ENCODE measurements around the gene EGFL8.

The EGFL8 gene

GRCh38 chr6:32175322-32175710, 10.9 kb downstream of the EGFL8 start:
- peaks cover 52% of the 10 kb centered on the region for H3K79me2 ChIP-seq (ENCODE audit: insufficient read depth, low read length)
- H3K4me1 ChIP-seq (ENCODE audit: insufficient read depth, low read length, poor library complexity, severe bottlenecking): peaks cover 47% of the 10 kb centered on the region
- H2AFZ ChIP-seq (ENCODE audit: low read length): no peak overlapping the region

DNA sequence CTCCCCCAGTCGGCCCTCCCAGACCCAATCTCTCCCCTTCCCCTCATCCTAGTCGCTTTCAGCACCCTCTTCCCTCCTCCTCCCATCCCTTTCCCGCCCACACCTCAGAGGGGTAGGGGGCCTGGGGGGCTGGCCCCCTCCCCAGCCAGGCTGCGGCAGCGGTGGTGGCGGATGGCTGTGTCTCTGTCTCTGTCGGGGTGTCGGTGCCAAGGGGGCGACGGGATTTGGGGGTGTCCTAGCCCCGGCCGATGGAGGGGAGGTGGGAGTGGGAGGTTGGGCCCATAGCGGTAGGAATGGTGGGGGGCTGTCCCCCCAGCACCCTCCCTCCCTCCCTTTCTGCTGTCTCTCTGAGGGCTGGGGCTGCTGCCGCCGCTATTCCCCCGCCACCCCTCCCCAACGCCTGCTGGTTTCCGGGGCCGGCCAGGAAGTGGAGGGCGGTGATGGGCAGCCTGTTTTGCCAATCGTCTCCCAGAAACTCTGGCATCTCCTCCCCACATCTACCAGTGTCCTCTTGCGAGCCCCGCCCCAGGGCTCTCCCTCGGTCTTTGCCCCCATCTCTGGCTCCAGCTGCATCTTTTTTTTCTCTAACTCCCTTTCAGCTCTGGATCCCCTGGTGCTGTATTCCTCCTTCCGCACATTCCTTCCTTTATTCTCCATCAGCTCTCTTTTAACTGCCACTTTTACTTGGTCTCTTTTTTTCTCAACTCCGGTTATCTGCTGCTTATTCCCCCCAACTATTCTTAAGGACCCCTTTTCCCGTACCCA, 11.5 kb downstream of the EGFL8 start, which contains the start of gene AGPAT1:
AGPAT1 (minus strand) TSS at position 374 of the 765 bp plus-strand sequence. CDS start 4,588 bp downstream, outside the sequence.
- peaks cover 57% of the 10 kb centered on the region for H3K79me2 ChIP-seq (ENCODE audit: insufficient read depth, low read length)
- no peaks in the 10 kb centered on the region for H3K9me3 ChIP-seq (ENCODE audit: insufficient read depth, low read depth, low read length)
- TF ChIP-seq EZH2phosphoT487 (IDR thresholded peaks at IDR 0.05; ENCODE audit: borderline replicate concordance): no peak
- TF ChIP-seq, protein P1, sequence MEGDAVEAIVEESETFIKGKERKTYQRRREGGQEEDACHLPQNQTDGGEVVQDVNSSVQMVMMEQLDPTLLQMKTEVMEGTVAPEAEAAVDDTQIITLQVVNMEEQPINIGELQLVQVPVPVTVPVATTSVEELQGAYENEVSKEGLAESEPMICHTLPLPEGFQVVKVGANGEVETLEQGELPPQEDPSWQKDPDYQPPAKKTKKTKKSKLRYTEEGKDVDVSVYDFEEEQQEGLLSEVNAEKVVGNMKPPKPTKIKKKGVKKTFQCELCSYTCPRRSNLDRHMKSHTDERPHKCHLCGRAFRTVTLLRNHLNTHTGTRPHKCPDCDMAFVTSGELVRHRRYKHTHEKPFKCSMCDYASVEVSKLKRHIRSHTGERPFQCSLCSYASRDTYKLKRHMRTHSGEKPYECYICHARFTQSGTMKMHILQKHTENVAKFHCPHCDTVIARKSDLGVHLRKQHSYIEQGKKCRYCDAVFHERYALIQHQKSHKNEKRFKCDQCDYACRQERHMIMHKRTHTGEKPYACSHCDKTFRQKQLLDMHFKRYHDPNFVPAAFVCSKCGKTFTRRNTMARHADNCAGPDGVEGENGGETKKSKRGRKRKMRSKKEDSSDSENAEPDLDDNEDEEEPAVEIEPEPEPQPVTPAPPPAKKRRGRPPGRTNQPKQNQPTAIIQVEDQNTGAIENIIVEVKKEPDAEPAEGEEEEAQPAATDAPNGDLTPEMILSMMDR (conservative IDR thresholded peaks at IDR 0.05; ENCODE audit: low read length): no peak
- H3K9me2 ChIP-seq (replicated peaks; ENCODE audit: low read depth, low read length): no peaks in the 10 kb centered on the region
- peak within 1 kb of the TSS; percentile 88 for H3K4me3 ChIP-seq (ENCODE audit: low read length, poor library complexity, severe bottlenecking)
- no peaks in the 10 kb centered on the region for H4K20me1 ChIP-seq (ENCODE audit: insufficient read depth, low read length, poor library complexity, severe bottlenecking)
- H3F3A ChIP-seq (ENCODE audit: low read depth): peaks cover 4% of the 10 kb centered on the region; the same call in 1 of the 2 replicates
- H3K36me3 ChIP-seq (ENCODE audit: insufficient read depth, low read length): no peaks in the 10 kb centered on the region
- H3K9ac ChIP-seq (ENCODE audit: low read depth, low read length, poor library complexity, severe bottlenecking): peak within 1 kb of the TSS; percentile 98
- H3K4me1 ChIP-seq (ENCODE audit: insufficient read depth, low read length, poor library complexity, severe bottlenecking): peaks cover 47% of the 10 kb centered on the region
- peak within 1 kb of the TSS; percentile 74 for H2AFZ ChIP-seq (ENCODE audit: low read length)
- H3K4me2 ChIP-seq (ENCODE audit: low read depth, low read length, poor library complexity, severe bottlenecking): peak within 1 kb of the TSS; percentile 88
- H3K27me3 ChIP-seq (ENCODE audit: insufficient read depth, low read length, poor library complexity, severe bottlenecking): no peaks in the 10 kb centered on the region

More at GRCh38 chr6:32175322-32175710, 10.9 kb downstream of the EGFL8 start:
- Histone ChIP-seq H3K9me3 (ENCODE audit: insufficient read depth, low read depth, low read length) (no peaks in the 10 kb centered on the region), H3K9ac (ENCODE audit: low read depth, low read length, poor library complexity, severe bottlenecking) (peak overlapping the region; percentile 98), H3K4me3 (ENCODE audit: low read length, poor library complexity, severe bottlenecking) (peak overlapping the region; percentile 88), H3K4me2 (ENCODE audit: low read depth, low read length, poor library complexity, severe bottlenecking) (peak overlapping the region; percentile 85), H3K36me3 (ENCODE audit: insufficient read depth, low read length) (no peaks in the 10 kb centered on the region), H3K9me2 (replicated peaks; ENCODE audit: low read depth, low read length) (no peaks in the 10 kb centered on the region), H3F3A (ENCODE audit: low read depth) (peaks cover 4% of the 10 kb centered on the region; the same call in 1 of the 2 replicates), H4K20me1 (ENCODE audit: insufficient read depth, low read length, poor library complexity, severe bottlenecking) (no peaks in the 10 kb centered on the region), H3K27me3 (ENCODE audit: insufficient read depth, low read length, poor library complexity, severe bottlenecking) (no peaks in the 10 kb centered on the region)
- TF ChIP-seq, protein P1 (conservative IDR thresholded peaks at IDR 0.05; ENCODE audit: low read length): no peak
- TF ChIP-seq EZH2phosphoT487 (IDR thresholded peaks at IDR 0.05; ENCODE audit: borderline replicate concordance): no peak

- Histone ChIP-seq H3K9ac (ENCODE audit: low read depth, low read length, poor library complexity, severe bottlenecking) (peak overlapping the region; percentile 98), H3K4me3 (ENCODE audit: low read length, poor library complexity, severe bottlenecking) (peak overlapping the region; percentile 88), H3K27me3 (ENCODE audit: insufficient read depth, low read length, poor library complexity, severe bottlenecking) (no peaks in the 10 kb centered on the region), H3F3A (ENCODE audit: low read depth) (peaks cover 4% of the 10 kb centered on the region; the same call in 1 of the 2 replicates), H4K20me1 (ENCODE audit: insufficient read depth, low read length, poor library complexity, severe bottlenecking) (no peaks in the 10 kb centered on the region), H2AFZ (ENCODE audit: low read length) (no peak overlapping the region; the same call in 1 of the 2 replicates), H3K79me2 (ENCODE audit: insufficient read depth, low read length) (peaks cover 64% of the 10 kb centered on the region), H3K9me3 (ENCODE audit: insufficient read depth, low read depth, low read length) (no peaks in the 10 kb centered on the region), H3K9me2 (replicated peaks; ENCODE audit: low read depth, low read length) (no peaks in the 10 kb centered on the region), H3K36me3 (ENCODE audit: insufficient read depth, low read length) (no peaks in the 10 kb centered on the region), H3K4me1 (ENCODE audit: insufficient read depth, low read length, poor library complexity, severe bottlenecking) (peaks cover 47% of the 10 kb centered on the region), H3K4me2 (ENCODE audit: low read depth, low read length, poor library complexity, severe bottlenecking) (peak overlapping the region; percentile 88)
- no peak for TF ChIP-seq EZH2phosphoT487 (IDR thresholded peaks at IDR 0.05; ENCODE audit: borderline replicate concordance)
- TF ChIP-seq, protein P1 (conservative IDR thresholded peaks at IDR 0.05; ENCODE audit: low read length): no peak
Measured at GRCh38 chr6:32176476-32177182, 12.2 kb downstream of the EGFL8 start.

All from Loucy (cell line).